Kidney (tissue), 14 donors: ENCODE data around the gene MED13. TPM values are rescaled to one million over a fixed set of nuclear protein-coding genes. Genes with fewer than 3 reads are reported as not detected.

ENCODE experiments used
- DNase-seq, 5 donors: peaks; one replicate each; pipeline ENCODE4 v3.0.0-alpha.2; 2013 to 2020
- FAIRE-seq: peaks from 2 replicates; lab custom pipeline; 2012; peaks lifted over from hg19 to GRCh38; lab: Jason Lieb, UNC
- H3K27ac ChIP-seq, 2 donors: one replicate each; pipeline ENCODE4 v1.7.0; 2013; ENCODE audit warnings: low read depth in 2 of 2, low read length in 2 of 2, inconsistent platforms in 1 of 2
- H3K27me3 ChIP-seq: one replicate; pipeline ENCODE4 v1.7.1; 2013; ENCODE audit warnings: low read length, inconsistent platforms; ENCODE audit not compliant: control insufficient read depth, insufficient read depth
- H3K36me3 ChIP-seq, 3 donors: one replicate each; pipeline versions ENCODE4 v1.7.0 to v1.7.1; 2013; ENCODE audit warnings: low read length in 3 of 3, control low read depth in 1 of 3, inconsistent platforms in 1 of 3; ENCODE audit not compliant: insufficient read depth in 3 of 3, control insufficient read depth in 2 of 3
- H3K4me1 ChIP-seq, 3 donors: one replicate each; pipeline versions ENCODE4 v1.7.0 to v1.7.1; 2013; ENCODE audit warnings: low read length in 3 of 3, inconsistent platforms in 1 of 3, low read depth in 1 of 3; ENCODE audit not compliant: control insufficient read depth in 2 of 3, insufficient read depth in 2 of 3
- H3K4me3 ChIP-seq, 3 donors: one replicate each; pipeline versions ENCODE4 v1.7.0 to v1.8.1; 2013; ENCODE audit warnings: low read length in 3 of 3, control low read depth in 1 of 3, inconsistent platforms in 1 of 3
- H3K9ac ChIP-seq, 3 donors: one replicate each; pipeline versions ENCODE4 v1.7.0 to v1.7.1; 2013; ENCODE audit warnings: low read length in 3 of 3, control low read depth in 1 of 3, inconsistent platforms in 1 of 3
- H3K9me3 ChIP-seq, 3 donors: one replicate each; pipeline versions ENCODE4 v1.7.0 to v1.7.1; 2013; ENCODE audit warnings: low read length in 3 of 3, control low read depth in 1 of 3, inconsistent platforms in 1 of 3; ENCODE audit not compliant: control insufficient read depth in 2 of 3, insufficient read depth in 1 of 3
- intact Hi-C: fragments of 100-400 bp; cut with DNase I; formaldehyde crosslinking; loops from one replicate; pipeline ENCODE4 v1.11.1; 2022
- polyA plus RNA-seq: library from polyadenylated mRNA; stranded (reverse); fragments of 350-450 nt; fragmentation: Illumina TruSeq; extraction: RNeasy Lipid Tissue Mini Kit (QIAGEN cat#74804); gene quantifications from one replicate; pipeline ENCODE4 v1.2.3, GENCODE V29; 2014; ENCODE audit warnings: low read depth, low replicate concordance; ENCODE audit not compliant: insufficient read depth
- total RNA-seq: library from RNA; stranded (reverse); fragmentation: NEBNext Ultra II Directional; extraction: Animal tissue kit (Norgen Biotek cat#: 25700); gene quantifications from one replicate; pipeline ENCODE4 v1.2.1, GENCODE V29; 2021
- TF ChIP-seq, protein P1 (sequence below): IDR thresholded peaks from 3 replicates; pipeline ENCODE4 v1.5.1; 2012; ENCODE audit warnings: mild to moderate bottlenecking, moderate library complexity, borderline replicate concordance; ENCODE audit not compliant: insufficient read depth; ENCODE audit errors: extremely low read depth
- donor health status: control.
- donor health status: control.
- donor health status: control.
- donor health status: control.
- donor health status: control.
- donor health status: DM: yes; HTN: yes; CAD: no.
- donor health status: Normal renal cell carcinoma (clear cell type).

Gene MED13
- total and polyA plus RNA-seq, 2 donors from 2014 or later = 6.4 to 73.6 TPM

- FAIRE-seq = no peak
- no peaks in the 10 kb centered on the region for H3K4me1 ChIP-seq
Measured at GRCh38 chr17:62083651-62084050, 18.6 kb upstream of the MED13 start.

DNA sequence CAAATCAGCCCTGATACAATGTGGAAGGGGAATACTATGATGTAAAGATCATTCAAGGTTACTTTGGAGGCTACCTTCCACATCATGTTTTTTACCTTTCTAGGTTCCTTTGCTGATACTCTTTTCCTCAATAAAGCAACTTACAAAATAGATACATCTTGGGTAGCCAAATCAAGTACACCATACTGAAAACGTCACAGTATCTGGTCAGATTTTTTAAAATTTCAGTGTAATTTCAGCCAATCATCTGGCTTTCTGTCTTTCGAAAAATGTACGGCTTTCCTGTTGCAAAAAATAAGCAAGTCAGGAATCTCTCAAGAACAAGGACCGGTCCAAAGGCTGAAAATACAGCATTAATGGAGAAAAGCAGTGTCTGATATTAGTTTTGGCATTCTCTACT lies 15.6 kb upstream of the MED13 start:
- DNase-seq = no peak
- no peak for FAIRE-seq
- Histone ChIP-seq H3K27ac (no peak overlapping the region), H3K4me3 (no peak overlapping the region), H3K36me3 (no peaks in the 10 kb centered on the region), H3K9me3 (no peaks in the 10 kb centered on the region), H3K27me3 (no peaks in the 10 kb centered on the region), H3K4me1 (no peaks in the 10 kb centered on the region), H3K9ac (no peak overlapping the region)
- TF ChIP-seq, protein P1, sequence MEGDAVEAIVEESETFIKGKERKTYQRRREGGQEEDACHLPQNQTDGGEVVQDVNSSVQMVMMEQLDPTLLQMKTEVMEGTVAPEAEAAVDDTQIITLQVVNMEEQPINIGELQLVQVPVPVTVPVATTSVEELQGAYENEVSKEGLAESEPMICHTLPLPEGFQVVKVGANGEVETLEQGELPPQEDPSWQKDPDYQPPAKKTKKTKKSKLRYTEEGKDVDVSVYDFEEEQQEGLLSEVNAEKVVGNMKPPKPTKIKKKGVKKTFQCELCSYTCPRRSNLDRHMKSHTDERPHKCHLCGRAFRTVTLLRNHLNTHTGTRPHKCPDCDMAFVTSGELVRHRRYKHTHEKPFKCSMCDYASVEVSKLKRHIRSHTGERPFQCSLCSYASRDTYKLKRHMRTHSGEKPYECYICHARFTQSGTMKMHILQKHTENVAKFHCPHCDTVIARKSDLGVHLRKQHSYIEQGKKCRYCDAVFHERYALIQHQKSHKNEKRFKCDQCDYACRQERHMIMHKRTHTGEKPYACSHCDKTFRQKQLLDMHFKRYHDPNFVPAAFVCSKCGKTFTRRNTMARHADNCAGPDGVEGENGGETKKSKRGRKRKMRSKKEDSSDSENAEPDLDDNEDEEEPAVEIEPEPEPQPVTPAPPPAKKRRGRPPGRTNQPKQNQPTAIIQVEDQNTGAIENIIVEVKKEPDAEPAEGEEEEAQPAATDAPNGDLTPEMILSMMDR = no peak
- intact Hi-C loops = no loop called here

More at GRCh38 chr17:62083651-62084050, 18.6 kb upstream of the MED13 start:
- H3K36me3 ChIP-seq = no peaks in the 10 kb centered on the region
- no peak overlapping the region for H3K27ac ChIP-seq
- H3K9ac ChIP-seq = no peak overlapping the region
- intact Hi-C loops = no loop called here
- H3K9me3 ChIP-seq = no peaks in the 10 kb centered on the region
- no peak for DNase-seq
- no peak overlapping the region for H3K4me3 ChIP-seq
- H3K27me3 ChIP-seq = no peaks in the 10 kb centered on the region
- TF ChIP-seq, protein P1 = no peak

DNA sequence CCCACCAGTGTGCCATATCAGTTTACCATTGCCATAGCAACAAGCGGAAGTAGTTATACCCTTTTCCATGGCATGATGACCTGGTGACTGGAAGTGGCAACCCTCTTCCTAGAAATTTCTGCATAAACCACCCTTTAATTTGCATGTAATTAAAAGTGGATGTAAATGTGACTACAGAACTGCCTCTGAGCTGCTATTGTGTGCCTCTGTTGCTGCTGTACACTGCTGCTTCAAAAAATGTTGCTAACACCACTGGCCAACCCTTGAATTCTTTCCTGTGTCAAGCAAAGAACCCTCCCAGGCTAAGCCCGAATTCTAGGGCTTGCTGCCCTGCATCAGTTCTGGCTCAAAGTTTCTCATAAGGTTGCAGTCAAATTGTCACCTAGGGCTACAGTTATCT lies 12.9 kb upstream of the MED13 start:
- Histone ChIP-seq H3K9ac (no peak overlapping the region), H3K9me3 (no peaks in the 10 kb centered on the region), H3K27ac (no peak overlapping the region), H3K27me3 (no peaks in the 10 kb centered on the region), H3K36me3 (no peaks in the 10 kb centered on the region), H3K4me1 (no peaks in the 10 kb centered on the region), H3K4me3 (no peak overlapping the region)
- FAIRE-seq (no peak), DNase-seq (no peak)
- TF ChIP-seq, protein P1 = no peak
- intact Hi-C loops = no loop called here
